CD4-positive, alpha-beta T cell (primary cell): Measurements from ENCODE around the gene SNX7. TPM values are rescaled to one million over a fixed set of nuclear protein-coding genes. Genes with fewer than 3 reads are reported as not detected.

ENCODE experiments used
- ATAC-seq: fragments of 200-7000 bp; cut with Tn5 transposase; one replicate; pipeline ENCODE4 v1.10.0; 2022; ENCODE audit warnings: mild to moderate bottlenecking; ENCODE audit not compliant: poor library complexity
- CTCF ChIA-PET: fragments of 350-600 bp; sonication (Branson Sonifier 250); formaldehyde crosslinking; loops from one replicate; lab custom pipeline; 2021; ENCODE audit warnings: antibody characterized with exemption, inconsistent platforms; lab: Charles Lee
- POLR2A ChIA-PET: fragments of 350-600 bp; sonication (Branson Sonifier 250); formaldehyde crosslinking; loops from one replicate; lab custom pipeline; 2021; ENCODE audit warnings: antibody characterized with exemption, inconsistent platforms; lab: Charles Lee
- DNase-seq, 14 experiments: peaks; one replicate each; pipeline ENCODE4 v3.0.0-alpha.2; 2013 to 2020; ENCODE audit warnings: mixed read lengths in 2 of 14
- H3K27ac ChIP-seq, 2 donors: one replicate each; pipeline versions ENCODE4 v1.5.1 to v1.7.0; 2013; ENCODE audit warnings: low read length in 2 of 2, low read depth in 1 of 2, mild to moderate bottlenecking in 1 of 2
- H3K27me3 ChIP-seq, 2 experiments: 1 replicate in 1 of 2; 2 replicates in 1 of 2; pipeline versions ENCODE4 v1.6.1 to v1.7.0; 2013; ENCODE audit warnings: low read length in 2 of 2, control low read depth in 1 of 2, mild to moderate bottlenecking in 1 of 2, moderate library complexity in 1 of 2; ENCODE audit not compliant: insufficient read depth in 2 of 2, control insufficient read depth in 1 of 2
- H3K36me3 ChIP-seq: one replicate; pipeline ENCODE4 v1.6.1; 2013; ENCODE audit warnings: low read length, control low read depth; ENCODE audit not compliant: insufficient read depth
- H3K4me1 ChIP-seq: one replicate; pipeline ENCODE4 v1.6.1; 2013; ENCODE audit warnings: low read length, control low read depth; ENCODE audit not compliant: insufficient read depth
- H3K4me3 ChIP-seq: one replicate; pipeline ENCODE4 v1.5.1; 2013; ENCODE audit warnings: mild to moderate bottlenecking, low read length, moderate library complexity
- H3K9me3 ChIP-seq, 2 experiments: 1 replicate in 1 of 2; 2 replicates in 1 of 2; pipeline versions ENCODE4 v1.6.1 to v1.7.0; 2013; ENCODE audit warnings: low read length in 2 of 2, mild to moderate bottlenecking in 2 of 2, control low read depth in 1 of 2, moderate library complexity in 1 of 2; ENCODE audit not compliant: control insufficient read depth in 1 of 2, insufficient read depth in 1 of 2
- H3K27ac Mint-ChIP-seq: one replicate; pipeline ENCODE4 v1.8.0; 2020; ENCODE audit warnings: mixed read lengths
- H3K27me3 Mint-ChIP-seq: one replicate; pipeline ENCODE4 v1.8.0; 2021; ENCODE audit warnings: mixed read lengths
- H3K36me3 Mint-ChIP-seq: one replicate; pipeline ENCODE4 v1.8.0; 2021; ENCODE audit warnings: low read depth, mixed read lengths
- H3K4me1 Mint-ChIP-seq: one replicate; pipeline ENCODE4 v1.8.0; 2021; ENCODE audit warnings: low read depth, mixed read lengths
- H3K4me3 Mint-ChIP-seq: one replicate; pipeline ENCODE4 v1.8.0; 2020; ENCODE audit warnings: mild to moderate bottlenecking, mixed read lengths
- H3K9me3 Mint-ChIP-seq: one replicate; pipeline ENCODE4 v1.8.0; 2020; ENCODE audit warnings: mixed read lengths
- intact Hi-C, 2 experiments: fragments of 100-400 bp; cut with DNase I in 1 of 2; cut with micrococcal nuclease in 1 of 2; formaldehyde crosslinking; loops; one replicate each; pipeline versions ENCODE4 v1.15.1 to v1.9.0; 2023 to 2025; cut with DNase I, micrococcal nuclease
- total RNA-seq, 174 experiments: library from RNA in 2 of 174; stranded (reverse) in 2 of 174; gene quantifications; one replicate each; pipeline ENCODE4 v1.2.3 and lab custom pipeline; 2021 to 2026
- TF ChIP-seq, protein P1 (sequence below): fragments of 200-600 bp; IDR thresholded peaks from one replicate; pipeline ENCODE4 v1.8.0; 2022; ENCODE audit warnings: antibody characterized with exemption, mild to moderate bottlenecking

SNX7 gene
- total RNA-seq, 2 experiments from 2014 or later: not detected

DNA sequence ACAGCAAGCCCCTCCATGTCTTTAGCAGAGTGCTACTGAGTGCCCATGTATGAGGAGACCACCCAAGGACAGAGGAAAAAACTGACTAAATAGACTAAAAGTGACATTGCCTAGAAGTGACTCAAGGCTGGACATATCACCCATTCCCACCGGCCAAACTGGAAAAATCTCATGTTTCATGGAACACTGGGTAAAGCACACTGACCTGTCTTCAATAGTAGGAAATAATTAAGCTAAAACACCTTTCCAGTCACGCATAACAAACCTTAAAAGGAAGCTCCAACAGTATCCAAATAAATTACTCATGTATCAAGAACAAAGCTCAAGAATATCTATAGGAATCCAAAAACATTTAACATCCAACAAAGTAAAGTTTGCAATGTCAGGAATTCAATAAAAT, 120.4 kb downstream of the SNX7 start:
- CTCF ChIA-PET: no interaction called here
- Mint-ChIP-seq H3K4me3 (no peak overlapping the region), H3K36me3 (no peaks in the 10 kb centered on the region), H3K4me1 (no peaks in the 10 kb centered on the region), H3K27ac (no peak overlapping the region), H3K9me3 (peaks cover 12% of the 10 kb centered on the region), H3K27me3 (peaks cover 14% of the 10 kb centered on the region)
- TF ChIP-seq, protein P1, sequence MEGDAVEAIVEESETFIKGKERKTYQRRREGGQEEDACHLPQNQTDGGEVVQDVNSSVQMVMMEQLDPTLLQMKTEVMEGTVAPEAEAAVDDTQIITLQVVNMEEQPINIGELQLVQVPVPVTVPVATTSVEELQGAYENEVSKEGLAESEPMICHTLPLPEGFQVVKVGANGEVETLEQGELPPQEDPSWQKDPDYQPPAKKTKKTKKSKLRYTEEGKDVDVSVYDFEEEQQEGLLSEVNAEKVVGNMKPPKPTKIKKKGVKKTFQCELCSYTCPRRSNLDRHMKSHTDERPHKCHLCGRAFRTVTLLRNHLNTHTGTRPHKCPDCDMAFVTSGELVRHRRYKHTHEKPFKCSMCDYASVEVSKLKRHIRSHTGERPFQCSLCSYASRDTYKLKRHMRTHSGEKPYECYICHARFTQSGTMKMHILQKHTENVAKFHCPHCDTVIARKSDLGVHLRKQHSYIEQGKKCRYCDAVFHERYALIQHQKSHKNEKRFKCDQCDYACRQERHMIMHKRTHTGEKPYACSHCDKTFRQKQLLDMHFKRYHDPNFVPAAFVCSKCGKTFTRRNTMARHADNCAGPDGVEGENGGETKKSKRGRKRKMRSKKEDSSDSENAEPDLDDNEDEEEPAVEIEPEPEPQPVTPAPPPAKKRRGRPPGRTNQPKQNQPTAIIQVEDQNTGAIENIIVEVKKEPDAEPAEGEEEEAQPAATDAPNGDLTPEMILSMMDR: no peak
- Histone ChIP-seq H3K27ac (no peak overlapping the region), H3K4me3 (no peak overlapping the region), H3K27me3 (peaks cover 0 to 2% of the 10 kb centered on the region in 2 experiments), H3K9me3 (peaks cover 0 to 8% of the 10 kb centered on the region in 2 experiments), H3K36me3 (no peaks in the 10 kb centered on the region), H3K4me1 (no peaks in the 10 kb centered on the region)
- no peak for DNase-seq
- intact Hi-C loops: no loop called here
- POLR2A ChIA-PET: no interaction called here
- no peak for ATAC-seq

DNA sequence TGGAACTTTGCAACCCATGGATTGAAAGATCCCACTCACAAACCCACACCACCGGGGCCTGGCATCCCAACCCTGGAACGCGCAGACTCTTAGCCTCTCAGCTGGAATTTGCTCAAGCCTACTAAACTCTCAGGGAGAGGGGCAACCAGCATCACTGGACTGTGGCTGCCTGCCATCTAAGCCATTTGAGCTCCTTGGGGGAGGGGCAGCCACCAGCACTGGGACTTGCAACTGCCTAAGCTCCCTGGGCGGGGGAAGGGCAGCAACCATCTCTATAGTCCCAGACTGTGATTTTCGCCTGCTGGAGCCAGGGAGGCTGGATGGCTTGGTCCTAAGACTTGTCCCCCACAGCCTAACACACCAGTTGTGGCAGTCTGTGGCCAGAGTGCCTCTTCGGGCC, 122.3 kb downstream of the SNX7 start:
- H3K4me3 ChIP-seq: no peak overlapping the region
- no peaks in the 10 kb centered on the region for H3K4me1 Mint-ChIP-seq
- no peaks in the 10 kb centered on the region for H3K36me3 Mint-ChIP-seq
- H3K36me3 ChIP-seq: no peaks in the 10 kb centered on the region
- POLR2A ChIA-PET: no interaction called here
- CTCF ChIA-PET: no interaction called here
- no peak overlapping the region for H3K27ac Mint-ChIP-seq
- no peaks in the 10 kb centered on the region for H3K4me1 ChIP-seq
- peaks cover 12% of the 10 kb centered on the region for H3K9me3 Mint-ChIP-seq
- peaks cover 0 to 8% of the 10 kb centered on the region in 2 experiments for H3K9me3 ChIP-seq
- peaks cover 6% of the 10 kb centered on the region for H3K27me3 Mint-ChIP-seq
- no peak for ATAC-seq
- H3K4me3 Mint-ChIP-seq: no peak overlapping the region
- H3K27ac ChIP-seq: no peak overlapping the region
- intact Hi-C loops: no loop called here
- H3K27me3 ChIP-seq: no peaks in the 10 kb centered on the region
- no peak for DNase-seq
- TF ChIP-seq, protein P1: no peak

DNA sequence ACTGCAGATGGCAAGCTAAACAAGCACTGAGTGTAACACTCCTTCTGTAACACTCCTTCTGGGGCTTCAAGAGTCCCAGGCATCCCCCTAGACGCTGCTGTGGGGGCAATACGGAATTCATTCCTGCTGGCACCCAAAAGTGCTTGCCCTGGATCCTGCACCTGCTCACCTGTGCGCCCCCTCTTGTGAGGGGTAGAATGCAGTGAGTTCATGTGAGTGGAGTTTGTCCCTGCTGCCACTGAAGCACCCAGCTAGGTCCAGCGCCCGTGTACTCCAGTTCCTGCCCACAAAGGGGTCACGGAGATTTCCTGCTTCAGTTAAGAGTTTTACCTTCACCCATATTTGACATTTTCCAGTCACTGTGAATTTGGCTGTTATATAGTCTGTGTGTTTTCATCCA, 130.0 kb downstream of the SNX7 start:
- H3K4me1 ChIP-seq: no peaks in the 10 kb centered on the region
- peaks cover 3% of the 10 kb centered on the region for H3K9me3 Mint-ChIP-seq
- ChIA-PET POLR2A (no interaction called here), CTCF (no interaction called here)
- TF ChIP-seq, protein P1: no peak
- H3K36me3 ChIP-seq: no peaks in the 10 kb centered on the region
- no peak overlapping the region for H3K27ac Mint-ChIP-seq
- H3K27ac ChIP-seq: no peak overlapping the region
- no peaks in the 10 kb centered on the region for H3K27me3 ChIP-seq
- H3K4me1 Mint-ChIP-seq: peaks cover 11% of the 10 kb centered on the region
- H3K9me3 ChIP-seq: no peaks in the 10 kb centered on the region
- DNase-seq (no peak), ATAC-seq (no peak)
- H3K27me3 Mint-ChIP-seq: no peaks in the 10 kb centered on the region
- no peak overlapping the region for H3K4me3 Mint-ChIP-seq
- intact Hi-C loops: loop anchor here (5.0 to 10.0 kb wide), 3 partner anchors 213 to 386 kb away; partner anchors contain the start of gene PLPPR5 (in 2 of the 2)
- no peaks in the 10 kb centered on the region for H3K36me3 Mint-ChIP-seq
- no peak overlapping the region for H3K4me3 ChIP-seq
